OCI-M2 (cell line): Measurements from ENCODE around the gene MB21D2.
"Not testable (repeated sequence)": the region's sequence is repeated elsewhere in the genome, so short reads cannot be mapped to it uniquely, and the experiment has no call there.

Source experiments
- DNase-seq: peaks from one replicate; lab custom pipeline; 2025; ENCODE audit not compliant: unreplicated experiment; lab: John Stamatoyannopoulos, UW

Gene MB21D2

DNA sequence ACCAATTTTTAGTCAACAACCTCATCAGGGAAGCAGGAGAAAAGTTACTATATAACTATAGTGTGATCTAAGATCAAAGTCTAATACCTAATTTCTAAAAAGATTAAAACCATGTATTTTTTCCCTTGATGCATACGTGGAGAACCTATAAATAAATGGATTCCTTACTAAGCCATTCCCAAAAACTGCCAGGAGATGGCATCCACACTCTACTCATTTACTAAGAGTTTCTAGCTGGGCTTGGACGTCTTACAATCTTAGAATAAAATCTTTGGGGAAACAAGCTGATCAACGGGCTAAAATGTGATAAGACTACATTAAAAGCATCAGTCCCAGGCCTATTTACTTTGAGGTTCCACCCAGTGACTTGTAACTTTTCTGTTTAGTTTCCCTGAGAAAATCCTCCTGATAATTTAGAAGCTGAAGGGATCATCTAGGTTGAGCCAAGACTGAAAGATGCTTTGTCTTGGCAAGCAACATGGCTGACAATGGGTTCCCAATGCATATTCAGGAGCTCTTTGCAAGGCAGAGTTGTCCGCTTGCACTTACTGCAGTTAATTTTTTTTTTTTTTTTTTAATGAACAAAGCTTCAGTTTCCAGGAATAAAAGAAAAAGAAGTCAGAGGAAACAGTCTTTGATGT, 104.8 kb downstream of the MB21D2 start:
- no peak for DNase-seq

DNA sequence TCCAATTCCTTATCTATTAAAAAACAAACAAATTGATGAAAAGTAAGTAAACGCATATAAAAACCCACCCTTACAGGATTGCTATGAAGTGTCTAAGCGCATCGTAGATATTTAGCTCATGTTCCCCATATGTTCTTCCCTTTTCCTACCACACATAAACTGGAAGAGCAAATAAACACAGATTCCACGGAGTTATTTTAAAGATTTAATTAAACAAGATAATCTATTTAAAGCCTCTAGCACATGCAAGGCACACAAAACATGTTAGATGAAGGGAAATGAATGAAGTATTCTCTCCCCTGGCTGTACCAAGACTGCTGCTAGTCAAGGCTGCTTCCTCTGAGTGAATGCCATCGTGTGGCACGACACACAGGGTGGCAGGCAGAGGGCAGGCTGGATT, 111.9 kb downstream of the MB21D2 start:
- DNase-seq: no peak

DNA sequence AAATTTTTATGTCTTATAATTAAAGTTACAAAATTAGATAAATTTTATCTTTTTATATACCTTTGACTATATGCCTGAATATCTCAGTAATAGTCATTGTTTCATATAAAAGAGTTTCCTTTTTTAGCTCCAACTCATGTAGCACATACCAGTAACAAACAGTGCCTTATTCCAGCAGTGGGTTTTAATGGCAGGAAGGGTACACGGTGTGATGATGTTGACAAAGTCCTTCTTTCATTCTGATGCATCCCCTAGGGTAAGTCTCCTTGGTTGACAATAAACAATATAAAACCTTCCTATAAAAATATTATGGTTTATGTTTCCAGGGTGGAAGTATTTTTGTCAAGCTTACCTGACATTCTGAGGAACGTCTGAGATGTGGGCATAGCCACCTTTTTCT, 113.2 kb downstream of the MB21D2 start:
- no peak for DNase-seq

DNA sequence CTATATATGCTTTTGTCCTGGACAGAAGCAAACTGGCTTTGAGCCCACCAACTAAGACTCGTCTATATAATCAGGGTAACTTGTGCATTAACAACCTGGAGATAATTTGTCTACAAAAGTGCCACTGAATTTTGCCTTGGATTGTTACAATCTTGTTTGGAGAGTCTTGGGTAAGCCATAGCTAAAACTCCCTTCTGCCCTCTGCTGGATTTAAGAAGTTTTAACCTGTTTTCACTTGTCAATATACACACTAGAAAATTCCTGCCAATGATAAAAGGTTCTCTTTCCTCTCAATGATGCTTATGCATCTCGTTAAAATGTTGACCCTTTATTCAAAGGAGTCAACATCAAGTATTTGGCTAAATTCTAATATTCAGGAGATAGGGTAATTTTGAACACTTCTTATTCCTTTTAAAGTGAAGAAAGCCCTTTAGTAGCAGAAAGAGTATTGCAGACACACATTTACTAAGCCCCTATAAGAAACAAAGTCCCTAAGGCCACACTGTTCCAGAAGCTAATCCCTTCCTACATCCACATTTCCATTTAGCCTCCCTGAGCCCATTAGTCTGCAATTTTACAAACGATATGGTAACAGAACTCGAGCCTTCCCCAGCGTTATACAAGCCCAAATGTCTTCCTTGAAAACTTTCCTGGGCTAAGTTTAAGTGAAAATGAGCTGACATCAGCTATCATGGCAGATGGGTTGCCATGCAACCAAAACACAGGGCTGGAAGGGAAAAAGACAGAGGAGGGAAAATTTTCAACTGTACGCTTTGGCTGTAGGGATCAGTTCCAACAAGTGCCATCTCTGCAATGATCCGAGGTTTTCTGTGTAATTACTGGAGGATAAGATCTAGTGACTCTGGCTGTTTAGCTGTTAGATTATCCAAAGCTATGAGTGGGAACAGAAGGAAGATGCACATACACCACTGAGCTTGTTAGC, 114.4 kb downstream of the MB21D2 start:
- no peak for DNase-seq

DNA sequence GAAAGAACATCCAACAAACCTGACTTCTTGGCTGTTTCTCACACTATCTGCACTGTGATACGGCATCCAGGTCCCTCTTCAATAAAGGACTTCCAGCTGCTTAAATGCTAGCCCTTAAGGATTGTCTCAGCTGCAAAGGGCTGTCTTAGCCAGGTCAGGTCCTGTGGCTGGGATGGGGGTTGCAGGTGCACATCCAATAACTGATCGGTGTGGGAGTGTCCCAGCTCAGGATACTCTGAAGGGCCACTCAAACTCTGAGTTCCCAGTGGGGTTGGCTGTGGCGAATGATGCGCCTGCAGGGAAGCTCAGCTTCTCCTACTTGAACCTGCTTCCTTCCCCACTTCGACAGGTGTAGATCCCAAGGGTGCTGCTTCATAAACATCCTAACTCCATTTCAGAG, 115.7 kb downstream of the MB21D2 start:
- no peak for DNase-seq

DNA sequence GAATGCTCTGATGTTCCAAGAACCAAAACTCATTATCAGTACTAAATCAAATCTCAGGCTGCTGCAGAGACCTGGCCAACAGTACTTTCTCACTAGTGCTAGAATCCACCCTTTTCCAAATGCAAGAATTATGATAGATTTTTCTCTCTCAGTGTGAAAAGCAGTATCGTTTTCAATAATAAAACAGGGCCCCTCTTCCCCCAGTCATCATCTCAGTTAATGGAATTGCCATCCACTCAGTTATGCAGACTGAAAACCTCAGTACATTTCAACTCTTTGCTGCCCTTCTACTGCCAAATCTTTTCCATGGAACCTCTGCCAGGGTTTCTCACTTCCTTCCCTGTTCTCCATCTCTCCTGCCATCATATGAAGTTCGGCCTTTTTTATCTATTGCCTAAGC, 117.9 kb downstream of the MB21D2 start:
- no peak for DNase-seq

DNA sequence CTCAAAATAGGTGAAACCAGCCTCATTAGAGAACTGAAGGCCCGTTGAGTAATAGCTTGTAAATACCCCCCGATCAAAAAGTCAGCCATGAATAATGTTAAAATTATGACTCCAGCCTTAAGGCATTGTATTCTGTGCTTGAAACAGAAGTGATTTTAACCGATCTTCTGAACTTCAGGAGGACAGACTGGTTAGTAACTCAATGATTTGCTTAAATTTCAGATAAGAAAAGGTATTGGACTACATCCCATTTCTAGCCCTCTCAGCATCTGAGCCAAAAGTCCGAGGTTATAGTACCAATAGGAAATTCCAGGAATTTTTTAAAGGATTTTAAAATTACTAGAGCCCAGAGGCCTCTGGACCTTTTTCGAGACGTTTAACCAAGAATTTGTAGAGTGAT, 122.6 kb downstream of the MB21D2 start:
- DNase-seq: no peak

DNA sequence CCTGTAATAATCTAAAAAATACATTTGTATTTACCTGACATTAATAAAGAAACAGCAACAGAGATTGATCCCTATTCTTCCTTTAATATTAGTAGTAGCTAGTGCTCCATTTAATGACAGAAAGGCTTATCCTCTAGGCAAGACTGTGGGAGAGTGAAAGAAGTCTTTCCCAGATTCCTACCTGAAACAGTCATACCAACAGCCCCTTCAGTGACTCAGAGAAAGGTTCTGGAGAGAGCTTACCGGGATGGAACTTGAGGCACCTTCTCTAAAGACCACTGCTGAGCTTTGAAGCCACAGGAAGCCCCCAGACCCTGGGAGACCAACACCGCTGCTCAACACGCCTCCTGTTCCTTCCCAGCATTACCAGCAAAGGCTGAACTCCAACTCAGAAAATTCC, 123.4 kb downstream of the MB21D2 start:
- no peak for DNase-seq

DNA sequence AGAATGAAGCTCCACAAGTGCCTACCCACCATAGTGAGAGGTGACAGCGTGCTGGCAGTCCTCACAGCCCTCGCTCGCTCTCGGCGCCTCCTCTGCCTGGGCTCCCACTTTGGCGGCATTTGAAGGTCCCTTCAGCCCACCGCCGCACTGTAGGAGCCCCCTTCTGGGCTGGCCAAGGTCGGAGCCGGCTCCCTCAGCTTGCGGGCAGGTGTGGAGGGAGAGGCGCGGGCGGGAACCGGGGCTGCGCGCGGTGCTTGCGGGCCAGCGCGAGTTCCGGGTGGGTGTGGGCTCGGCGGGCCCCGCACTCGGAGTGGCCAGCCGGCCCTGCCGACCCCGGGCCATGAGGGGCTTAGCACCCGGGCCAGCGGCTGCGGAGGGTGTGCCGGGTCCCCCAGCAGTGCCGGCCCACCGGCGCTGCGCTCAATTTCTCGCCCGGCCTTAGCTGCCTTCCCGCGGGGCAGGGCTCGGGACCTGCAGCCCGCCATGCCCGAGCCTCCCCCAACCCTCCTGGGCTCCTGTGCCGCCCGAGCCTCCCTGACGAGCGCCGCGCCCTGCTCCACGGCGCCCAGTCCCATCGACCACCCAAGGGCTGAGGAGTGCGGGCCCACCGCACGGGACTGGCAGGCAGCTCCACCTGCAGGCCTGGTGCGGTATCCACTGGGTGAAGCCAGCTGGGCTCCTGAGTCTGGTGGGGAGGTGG, 128.7 kb downstream of the MB21D2 start:
- not testable (repeated sequence) for DNase-seq

DNA sequence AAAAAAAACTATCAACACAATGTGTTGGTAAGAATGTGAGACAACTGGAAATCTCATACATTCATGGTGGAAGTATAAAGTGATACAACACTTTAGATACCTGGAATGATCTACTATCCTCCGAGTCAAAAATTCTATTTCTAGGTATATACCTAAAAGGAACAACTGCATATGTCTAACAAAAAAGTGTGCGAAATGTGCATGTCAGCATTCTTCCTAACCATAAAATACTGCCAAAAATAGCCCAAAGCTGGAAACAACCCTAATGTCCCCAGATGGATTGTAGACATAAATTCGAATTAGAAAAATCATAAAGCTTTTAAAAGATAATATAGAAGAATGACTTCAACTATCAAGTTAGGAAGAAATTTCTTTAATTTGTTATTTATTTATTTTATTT, 139.1 kb downstream of the MB21D2 start:
- no peak for DNase-seq

DNA sequence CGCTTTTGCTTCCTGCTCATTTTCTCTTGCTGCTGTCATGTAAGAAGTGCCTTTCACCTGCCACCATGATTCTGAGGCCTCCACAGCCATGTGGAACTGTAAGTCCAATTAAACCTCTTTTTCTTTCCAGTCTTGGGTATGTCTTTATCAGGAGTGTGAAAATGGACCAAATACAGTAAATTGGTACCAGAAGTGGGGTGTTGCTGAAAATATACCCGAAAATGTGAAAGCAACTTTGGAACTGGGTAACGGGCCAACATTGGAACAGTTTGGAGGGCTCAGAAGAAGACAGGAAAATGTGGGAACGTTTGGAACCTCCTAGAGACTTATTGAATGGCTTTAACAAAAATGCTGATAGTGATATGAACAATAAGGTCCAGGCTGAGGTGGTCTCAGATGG, 143.3 kb downstream of the MB21D2 start:
- DNase-seq: not testable (repeated sequence)

DNA sequence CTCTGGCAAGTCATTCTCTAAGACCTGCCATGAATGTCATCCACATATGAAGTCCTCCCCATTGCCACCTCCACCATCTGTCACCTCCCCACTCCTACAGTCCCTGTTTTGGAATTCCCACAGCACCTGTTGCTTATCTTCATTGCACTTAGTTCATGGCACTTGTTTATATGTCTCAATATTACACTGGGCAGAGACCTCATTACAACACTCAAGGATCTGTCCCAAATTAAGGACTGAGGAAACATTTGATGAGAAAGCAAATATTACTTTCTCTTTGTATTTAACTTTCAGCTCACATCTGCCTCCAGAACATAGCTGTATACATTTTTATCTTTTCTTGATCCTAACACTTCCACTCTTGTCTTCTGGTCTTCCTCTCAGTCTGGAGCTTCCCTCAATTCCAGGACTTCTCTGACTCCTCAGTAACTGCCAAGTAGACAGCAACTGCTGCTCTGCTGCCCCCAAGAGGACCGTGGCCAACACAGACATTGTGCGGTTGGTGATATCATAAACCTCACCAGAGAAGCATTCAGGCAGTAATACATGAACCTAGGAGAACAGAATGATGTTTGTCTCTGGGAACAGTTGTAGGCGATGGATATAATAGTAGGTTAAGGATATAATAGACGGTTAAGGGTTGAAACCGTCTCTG, 145.3 kb downstream of the MB21D2 start:
- no peak for DNase-seq

DNA sequence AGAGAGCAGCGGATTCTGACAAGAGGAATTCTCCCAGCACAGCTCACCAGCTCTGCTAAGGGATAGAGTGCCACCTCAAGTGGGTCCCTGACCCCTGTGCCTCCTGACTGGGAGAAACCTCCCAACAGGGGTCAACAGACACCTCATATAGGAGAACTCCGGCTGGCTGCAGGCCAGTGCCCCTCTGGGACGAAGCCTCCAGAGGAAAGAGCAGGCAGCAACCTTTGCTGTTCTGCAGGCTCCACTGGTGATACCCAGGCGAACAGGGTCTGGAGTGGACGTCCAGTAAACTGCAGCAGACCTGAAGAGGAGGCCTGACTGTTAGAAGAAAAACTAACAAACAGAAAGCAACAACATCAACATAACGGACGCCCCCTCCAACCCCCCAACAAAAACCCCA, 159.0 kb downstream of the MB21D2 start:
- DNase-seq: no peak

DNA sequence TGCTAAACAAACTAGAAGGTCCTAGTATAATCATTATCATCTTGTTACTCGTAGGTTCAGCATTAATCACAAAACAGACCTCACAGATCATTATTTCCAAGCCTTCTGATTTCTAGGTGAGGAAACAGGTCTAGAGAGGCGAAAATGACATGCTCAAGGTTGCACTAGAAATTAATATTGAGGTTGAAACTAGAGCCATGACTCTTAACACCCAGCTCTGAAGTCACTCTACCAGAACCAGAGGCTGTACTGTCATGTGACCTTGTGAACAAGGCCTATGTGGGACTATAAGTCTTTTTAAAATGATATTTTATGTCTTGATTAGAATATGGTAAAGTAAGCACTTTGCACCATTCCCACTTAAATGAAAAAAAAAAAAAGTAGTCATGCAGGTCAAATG, 166.5 kb downstream of the MB21D2 start:
- DNase-seq: no peak

DNA sequence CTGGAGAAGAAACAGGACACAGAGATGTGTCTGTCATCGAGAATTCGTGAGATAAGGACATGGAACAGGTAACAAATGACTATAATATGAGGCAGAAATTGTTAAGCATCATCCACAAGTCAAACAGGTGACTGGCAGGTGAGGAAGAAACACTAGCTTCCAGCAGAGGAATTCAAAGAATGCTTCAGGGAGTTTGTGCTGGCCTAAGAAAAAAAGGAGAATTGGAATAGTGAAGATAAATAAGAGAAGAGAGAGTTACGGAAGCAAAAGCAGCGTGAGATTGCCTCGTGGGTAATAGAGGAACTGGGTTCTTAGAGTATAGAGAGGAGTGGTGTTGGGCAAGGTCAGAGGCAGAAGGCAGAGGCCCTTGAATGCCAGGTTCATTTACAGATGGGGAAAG, 167.5 kb downstream of the MB21D2 start:
- no peak for DNase-seq

DNA sequence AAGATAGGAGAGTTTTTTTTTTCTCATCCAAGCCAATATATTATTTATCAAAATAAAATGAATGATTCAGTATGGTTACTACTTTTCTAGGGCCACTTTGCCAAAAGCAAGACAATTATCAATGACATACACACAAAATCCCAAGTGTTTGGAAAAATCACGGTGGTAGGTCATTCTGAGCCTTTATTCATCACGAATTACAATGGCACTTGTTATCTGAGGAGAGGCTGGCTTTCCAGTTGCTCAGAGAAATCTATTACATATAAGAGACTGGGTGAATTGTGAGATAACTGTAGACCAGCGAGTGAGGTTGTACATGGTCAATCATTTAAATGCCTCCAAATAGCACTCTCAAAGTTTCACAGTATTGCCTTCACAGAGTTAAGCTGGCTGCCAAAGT, 169.9 kb downstream of the MB21D2 start:
- no peak for DNase-seq

DNA sequence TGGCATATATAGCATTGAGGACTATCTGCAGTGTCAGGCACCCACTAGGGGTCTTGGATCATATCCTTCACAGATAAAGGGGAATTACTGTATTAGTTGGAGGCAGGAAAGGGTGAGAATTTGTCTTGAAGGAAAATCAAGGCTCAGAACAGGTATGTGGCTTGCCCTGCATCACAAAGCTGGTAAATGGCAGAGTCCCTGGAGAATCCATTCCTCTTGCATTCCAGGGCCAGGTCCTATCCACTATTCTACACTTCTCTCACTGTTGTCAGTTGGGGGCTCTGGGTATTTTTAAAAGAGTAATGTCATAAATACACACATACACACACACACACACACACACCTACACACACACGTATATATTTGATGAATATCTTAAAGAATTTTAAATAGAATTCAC, 170.5 kb downstream of the MB21D2 start:
- DNase-seq: no peak
